Endothelial cell of umbilical vein (primary cell): ENCODE results near the gene IPO13. TPM values are rescaled to one million over a fixed set of nuclear protein-coding genes. Genes with fewer than 3 reads are reported as not detected.

Experiments used
- BruUV-seq: library from RNA; stranded (reverse); fragments of 400-500 nt; replicated peaks from 2 replicates; lab custom pipeline; 2021; lab: Mats Ljungman, UMichigan
- CTCF ChIA-PET: fragments of 300-600, 350-600 bp; sonication (Branson Sonifier 250); formaldehyde crosslinking; loops from one replicate; lab custom pipeline; 2021; ENCODE audit warnings: antibody characterized with exemption, inconsistent platforms; lab: Charles Lee
- POLR2A ChIA-PET: fragments of 300-600, 350-600 bp; sonication (Branson Sonifier 250); formaldehyde crosslinking; loops from one replicate; lab custom pipeline; 2021; ENCODE audit warnings: antibody characterized with exemption, inconsistent platforms; lab: Charles Lee
- DNase-seq: peaks from one replicate; pipeline ENCODE4 v3.0.0-alpha.2; 2011; ENCODE audit warnings: low read depth, low spot score
- FAIRE-seq: peaks from 2 replicates; lab custom pipeline; 2011; peaks lifted over from hg19 to GRCh38; lab: Jason Lieb, UNC
- H2AFZ ChIP-seq: 2 replicates; pipeline ENCODE4 v1.6.0; 2012; ENCODE audit warnings: low read depth, low read length, control low read depth, inconsistent platforms
- H3K27ac ChIP-seq: 2 replicates; pipeline ENCODE4 v1.5.1; 2011; ENCODE audit warnings: low read depth, mild to moderate bottlenecking, control low read depth, low read length, moderate library complexity; ENCODE audit not compliant: insufficient read depth
- H3K27me3 ChIP-seq, 2 experiments: 2 replicates each; pipeline versions ENCODE4 v1.6.0 to v1.6.1; 2011; ENCODE audit warnings: low read length in 2 of 2, mixed read lengths in 1 of 2; ENCODE audit not compliant: control insufficient read depth in 2 of 2, insufficient read depth in 2 of 2
- H3K36me3 ChIP-seq, 2 experiments: 2 replicates in 1 of 2; 3 replicates in 1 of 2; pipeline ENCODE4 v1.5.1; 2011; ENCODE audit warnings: low read length in 2 of 2, mild to moderate bottlenecking in 1 of 2, moderate library complexity in 1 of 2; ENCODE audit not compliant: control insufficient read depth in 2 of 2, insufficient read depth in 2 of 2; ENCODE audit errors: extremely low read depth in 1 of 2
- H3K4me1 ChIP-seq: 3 replicates; pipeline ENCODE4 v1.5.1; 2011; ENCODE audit warnings: mild to moderate bottlenecking, low read length; ENCODE audit not compliant: control insufficient read depth, insufficient read depth; ENCODE audit errors: extremely low read depth
- H3K4me2 ChIP-seq: 2 replicates; pipeline ENCODE4 v1.6.1; 2011; ENCODE audit warnings: low read length, control low read depth, mixed read lengths; ENCODE audit not compliant: insufficient read depth
- H3K4me3 ChIP-seq, 3 experiments: fragments of 200-600 bp in 1 of 3; sonication (generic), shearing (Covaris generic) in 1 of 3; replicated peaks in 1 of 3; 2 replicates each; pipeline ENCODE4 v1.5.1; 2011 to 2016; ENCODE audit warnings: control low read depth in 3 of 3, low read length in 3 of 3, mild to moderate bottlenecking in 2 of 3, inconsistent platforms in 1 of 3, low read depth in 1 of 3, moderate library complexity in 1 of 3; ENCODE audit not compliant: insufficient read depth in 1 of 3
- H3K79me2 ChIP-seq: 2 replicates; pipeline ENCODE4 v1.6.0; 2012; ENCODE audit warnings: low read length, inconsistent platforms; ENCODE audit not compliant: control insufficient read depth, insufficient read depth
- H3K9ac ChIP-seq: replicated peaks from 2 replicates; pipeline ENCODE3; 2011; ENCODE audit warnings: low read length, control low read depth; ENCODE audit not compliant: insufficient read depth; ENCODE audit errors: extremely low read depth
- H3K9me1 ChIP-seq: replicated peaks from 3 replicates; pipeline ENCODE4 v1.6.0; 2011; ENCODE audit warnings: mild to moderate bottlenecking, low read length; ENCODE audit not compliant: control insufficient read depth, insufficient read depth; ENCODE audit errors: extremely low read depth
- H3K9me3 ChIP-seq: replicated peaks from 2 replicates; pipeline ENCODE4 v1.5.1; 2012; ENCODE audit warnings: low read length, inconsistent platforms; ENCODE audit not compliant: control insufficient read depth, insufficient read depth
- H4K20me1 ChIP-seq: replicated peaks from 2 replicates; pipeline ENCODE3; 2011; ENCODE audit warnings: mild to moderate bottlenecking, low read length; ENCODE audit not compliant: control insufficient read depth, insufficient read depth; ENCODE audit errors: extremely low read depth
- EZH2 ChIP-seq: IDR thresholded peaks from 2 replicates; pipeline ENCODE4 v1.6.1; 2012; ENCODE audit warnings: borderline replicate concordance, low read depth, mild to moderate bottlenecking, moderate library complexity, low read length, inconsistent platforms; ENCODE audit not compliant: severe bottlenecking
- FOS ChIP-seq: IDR thresholded peaks from 2 replicates; pipeline ENCODE4 v1.6.1; 2011; ENCODE audit warnings: mild to moderate bottlenecking, low read length, moderate library complexity, borderline replicate concordance; ENCODE audit not compliant: insufficient read depth
- GATA2 ChIP-seq: IDR thresholded peaks from 2 replicates; pipeline ENCODE4 v1.7.0; 2011; ENCODE audit warnings: low read depth, mild to moderate bottlenecking, moderate library complexity, mixed read lengths, low read length; ENCODE audit not compliant: insufficient read length, insufficient read depth
- JUN ChIP-seq: IDR thresholded peaks from 2 replicates; pipeline ENCODE4 v1.6.1; 2011; ENCODE audit warnings: borderline replicate concordance, low read depth; ENCODE audit not compliant: insufficient read length, insufficient read depth
- MAX ChIP-seq: IDR thresholded peaks from 2 replicates; pipeline ENCODE4 v1.6.1; 2011; ENCODE audit not compliant: insufficient read depth, insufficient read length
- MYC ChIP-seq: IDR thresholded peaks from one replicate; pipeline ENCODE4 v1.6.1; 2011; ENCODE audit warnings: mild to moderate bottlenecking, low read depth, low read length
- POLR2A ChIP-seq: IDR thresholded peaks from 2 replicates; pipeline ENCODE4 v1.6.1; 2012; ENCODE audit warnings: low read depth, mild to moderate bottlenecking, control low read depth, low read length
- POLR2AphosphoS5 ChIP-seq: IDR thresholded peaks from 2 replicates; pipeline ENCODE4 v1.6.1; 2012; ENCODE audit warnings: low read depth, mild to moderate bottlenecking, control low read depth, low read length, moderate library complexity; ENCODE audit not compliant: insufficient read depth
- dilution Hi-C: fragments of 300-500 bp; cut with MboI; formaldehyde crosslinking; loops from one replicate; pipeline ENCODE4 v1.15.0; 2019; ENCODE audit warnings: low sequenced_read_pairs; ENCODE audit not compliant: extremely low pct_ligation_motif_present
- intact Hi-C: fragments of 100-400 bp; cut with micrococcal nuclease; formaldehyde crosslinking; loops from one replicate; pipeline ENCODE4 v1.10.0; 2022
- polyA plus RNA-seq, 4 experiments: library from polyadenylated mRNA; depleted of rRNA in 3 of 4; stranded (reverse) in 3 of 4; unstranded in 1 of 4; fragments of >200 nt; gene quantifications; 2 replicates each; pipeline versions ENCODE4 v1.2.1 to v1.2.3, GENCODE V29; 2011 to 2012; ENCODE audit warnings: missing spikeins in 1 of 4
- total RNA-seq: library from RNA; stranded (reverse); gene quantifications from 2 replicates; pipeline ENCODE4 v1.2.3, GENCODE V29; 2021
- TF ChIP-seq, protein P1 (sequence below), 2 donors: IDR thresholded peaks; 1 replicate in 1 of 2; 2 replicates in 1 of 2; pipeline ENCODE4 v1.5.1; 2011; ENCODE audit warnings: low read length in 2 of 2, mild to moderate bottlenecking in 2 of 2, moderate library complexity in 2 of 2, control low read depth in 1 of 2, inconsistent platforms in 1 of 2, low read depth in 1 of 2; ENCODE audit not compliant: insufficient read depth in 1 of 2; ENCODE audit errors: extremely low read depth in 1 of 2

Gene IPO13
- total and polyA plus RNA-seq, 2 donors (not counting 3 experiments of a cell fraction or from before 2014, with no cell fraction given), result 28.9 to 29.3 TPM

- ChIA-PET POLR2A (no interaction called here), CTCF (interaction anchor here (1.1 to 4.5 kb wide), 7 partner anchors 9 to 239 kb away, joined by 3 to 21 read pairs (median 4); no protein-coding TSS in a partner anchor)
- H3K9ac ChIP-seq, result no peak overlapping the region
- no peaks in the 10 kb centered on the region for H3K27me3 ChIP-seq
- no peaks in the 10 kb centered on the region for H3K9me1 ChIP-seq
- H4K20me1 ChIP-seq, result no peaks in the 10 kb centered on the region
- TF ChIP-seq FOS (no peak), EZH2 (no peak), JUN (no peak), POLR2AphosphoS5 (no peak), POLR2A (no peak), MYC (no peak), MAX (no peak), GATA2 (no peak)
- TF ChIP-seq, protein P1, sequence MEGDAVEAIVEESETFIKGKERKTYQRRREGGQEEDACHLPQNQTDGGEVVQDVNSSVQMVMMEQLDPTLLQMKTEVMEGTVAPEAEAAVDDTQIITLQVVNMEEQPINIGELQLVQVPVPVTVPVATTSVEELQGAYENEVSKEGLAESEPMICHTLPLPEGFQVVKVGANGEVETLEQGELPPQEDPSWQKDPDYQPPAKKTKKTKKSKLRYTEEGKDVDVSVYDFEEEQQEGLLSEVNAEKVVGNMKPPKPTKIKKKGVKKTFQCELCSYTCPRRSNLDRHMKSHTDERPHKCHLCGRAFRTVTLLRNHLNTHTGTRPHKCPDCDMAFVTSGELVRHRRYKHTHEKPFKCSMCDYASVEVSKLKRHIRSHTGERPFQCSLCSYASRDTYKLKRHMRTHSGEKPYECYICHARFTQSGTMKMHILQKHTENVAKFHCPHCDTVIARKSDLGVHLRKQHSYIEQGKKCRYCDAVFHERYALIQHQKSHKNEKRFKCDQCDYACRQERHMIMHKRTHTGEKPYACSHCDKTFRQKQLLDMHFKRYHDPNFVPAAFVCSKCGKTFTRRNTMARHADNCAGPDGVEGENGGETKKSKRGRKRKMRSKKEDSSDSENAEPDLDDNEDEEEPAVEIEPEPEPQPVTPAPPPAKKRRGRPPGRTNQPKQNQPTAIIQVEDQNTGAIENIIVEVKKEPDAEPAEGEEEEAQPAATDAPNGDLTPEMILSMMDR (IDR thresholded peaks at IDR 0.05; ENCODE audit: extremely low read depth in 1 of 2, insufficient read depth in 1 of 2, low read depth in 1 of 2, low read length in 2 of 2), result no peak
- no peaks in the 10 kb centered on the region for H3K9me3 ChIP-seq
- H3K4me2 ChIP-seq, result no peak overlapping the region
- no peak overlapping the region for H3K4me3 ChIP-seq
- H3K36me3 ChIP-seq, result no peaks in the 10 kb centered on the region
- intact Hi-C loops, result loop anchor here (10.0 kb wide), 1 partner anchor 213 kb away; the partner anchor contains the start of gene DMAP1
- no peak for DNase-seq
- no TSS peak for BruUV-seq
- no peaks in the 10 kb centered on the region for H3K79me2 ChIP-seq
- dilution Hi-C loops, result no loop called here
- H3K4me1 ChIP-seq, result no peaks in the 10 kb centered on the region
- no peak overlapping the region for H3K27ac ChIP-seq
- H2AFZ ChIP-seq, result no peak overlapping the region
- no peak for FAIRE-seq
These were observed 55.4 kb downstream of the IPO13 start for GRCh38 chr1:44002165-44002564.
